Measurements from ENCODE around the gene SERPINA12. TPM values are rescaled to one million over a fixed set of nuclear protein-coding genes. Genes with fewer than 3 reads are reported as not detected.

The SERPINA12 gene
- total RNA-seq, 1 experiment from 2014 or later = not detected

DNA sequence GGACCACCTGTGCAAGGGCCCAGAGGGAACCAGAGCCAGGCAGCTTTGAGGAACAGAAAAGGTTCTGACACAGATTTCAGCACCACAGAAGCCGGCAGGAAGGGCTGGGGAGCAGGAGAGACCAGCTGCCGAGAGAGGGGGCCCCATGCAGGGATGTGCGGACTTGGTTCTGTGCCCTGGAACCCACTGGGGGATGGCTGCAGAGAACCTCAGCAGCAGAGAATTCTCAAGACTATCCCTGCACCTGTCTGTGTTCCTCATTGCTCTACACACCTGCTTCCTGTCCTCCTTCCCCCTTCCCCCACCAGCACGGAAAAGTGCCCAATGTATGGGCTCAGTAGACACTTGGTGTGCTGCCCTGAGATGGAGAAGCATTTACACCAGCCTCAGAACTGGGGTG, 36.4 kb downstream of the SERPINA12 start:
- Histone ChIP-seq H3K27ac (ENCODE audit: insufficient read length, low read depth, low read length) (no peak overlapping the region), H3T11ph (ENCODE audit: low read length) (no peak overlapping the region), H4K5ac (ENCODE audit: insufficient read length, low read depth, low read length) (no peak overlapping the region), H3K23me2 (ENCODE audit: insufficient read length, low read depth, low read length, poor library complexity, severe bottlenecking) (no peaks in the 10 kb centered on the region), H3K4ac (ENCODE audit: low read depth, low read length) (no peak overlapping the region), H2BK5ac (ENCODE audit: insufficient read length, low read length) (no peak overlapping the region), H2AK5ac (ENCODE audit: insufficient read length, low read length) (no peak overlapping the region), H2AFZ (ENCODE audit: low read length) (no peak overlapping the region), H2BK15ac (ENCODE audit: low read depth, low read length) (no peak overlapping the region), H4K91ac (ENCODE audit: insufficient read length, low read depth, low read length) (no peak overlapping the region), H3K27me3 (ENCODE audit: insufficient read depth, low read length) (no peaks in the 10 kb centered on the region; the same call in 1 of the 2 replicates), H3K23ac (ENCODE audit: insufficient read length, low read depth, low read length) (no peak overlapping the region), H4K20me1 (ENCODE audit: control insufficient read depth, insufficient read depth, insufficient read length) (no peaks in the 10 kb centered on the region), H3K4me1 (ENCODE audit: insufficient read depth, low read length) (no peaks in the 10 kb centered on the region), H3K14ac (ENCODE audit: insufficient read depth, low read length) (no peak overlapping the region), H3K9me3 (ENCODE audit: control insufficient read depth, low read depth, low read length) (no peaks in the 10 kb centered on the region), H3K56ac (ENCODE audit: insufficient read length, low read depth, low read length) (no peak overlapping the region), H4K8ac (replicated peaks; ENCODE audit: insufficient read length, low read depth, low read length) (no peak overlapping the region), H3K9ac (ENCODE audit: extremely low read depth, insufficient read length, low read length) (no peak overlapping the region), H3K79me2 (ENCODE audit: insufficient read depth, low read length) (no peaks in the 10 kb centered on the region), H2BK120ac (ENCODE audit: low read depth, low read length, poor library complexity, severe bottlenecking) (no peak overlapping the region), H2BK12ac (ENCODE audit: insufficient read length, low read depth, low read length) (no peak overlapping the region), H3K4me2 (ENCODE audit: insufficient read depth, insufficient read length, low read length) (no peak overlapping the region), H3K79me1 (ENCODE audit: insufficient read depth, low read depth, low read length, poor library complexity, severe bottlenecking) (no peaks in the 10 kb centered on the region), H3K18ac (ENCODE audit: insufficient read length, low read depth, low read length) (no peak overlapping the region), H2BK20ac (ENCODE audit: low read depth, low read length, poor library complexity, severe bottlenecking) (no peak overlapping the region)
- H3K4me3 Mint-ChIP-seq = no peak overlapping the region
- peaks cover 8% of the 10 kb centered on the region for H3K27me3 Mint-ChIP-seq (ENCODE audit: low read depth)
- peak; percentile 12 for DNase-seq
- WGBS (ENCODE audit: extremely low coverage, insufficient read length, low lambda C conversion rate) = no CpG with 5 or more reads among the region's 4 CpGs
- H3K4me1 Mint-ChIP-seq = no peaks in the 10 kb centered on the region; a peak in 1 of 4 replicates
- TF ChIP-seq, protein P1, sequence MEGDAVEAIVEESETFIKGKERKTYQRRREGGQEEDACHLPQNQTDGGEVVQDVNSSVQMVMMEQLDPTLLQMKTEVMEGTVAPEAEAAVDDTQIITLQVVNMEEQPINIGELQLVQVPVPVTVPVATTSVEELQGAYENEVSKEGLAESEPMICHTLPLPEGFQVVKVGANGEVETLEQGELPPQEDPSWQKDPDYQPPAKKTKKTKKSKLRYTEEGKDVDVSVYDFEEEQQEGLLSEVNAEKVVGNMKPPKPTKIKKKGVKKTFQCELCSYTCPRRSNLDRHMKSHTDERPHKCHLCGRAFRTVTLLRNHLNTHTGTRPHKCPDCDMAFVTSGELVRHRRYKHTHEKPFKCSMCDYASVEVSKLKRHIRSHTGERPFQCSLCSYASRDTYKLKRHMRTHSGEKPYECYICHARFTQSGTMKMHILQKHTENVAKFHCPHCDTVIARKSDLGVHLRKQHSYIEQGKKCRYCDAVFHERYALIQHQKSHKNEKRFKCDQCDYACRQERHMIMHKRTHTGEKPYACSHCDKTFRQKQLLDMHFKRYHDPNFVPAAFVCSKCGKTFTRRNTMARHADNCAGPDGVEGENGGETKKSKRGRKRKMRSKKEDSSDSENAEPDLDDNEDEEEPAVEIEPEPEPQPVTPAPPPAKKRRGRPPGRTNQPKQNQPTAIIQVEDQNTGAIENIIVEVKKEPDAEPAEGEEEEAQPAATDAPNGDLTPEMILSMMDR (conservative IDR thresholded peaks at IDR 0.05) = no peak
- H3K9me3 Mint-ChIP-seq = peaks cover 4 to 6% of the 10 kb centered on the region in 2 experiments
- peaks cover under 1 to 6% (median 4%) of the 10 kb centered on the region in 3 experiments; a peak in 3 of 7 replicates for H3K36me3 Mint-ChIP-seq (ENCODE audit: insufficient read depth in 1 of 3, low read depth in 3 of 3)
- no peak overlapping the region; a peak in 1 of 7 replicates for H3K27ac Mint-ChIP-seq

Data from H9 (cell line).